ENCODE measurements around the gene DNAJC17.

The DNAJC17 gene

DNA sequence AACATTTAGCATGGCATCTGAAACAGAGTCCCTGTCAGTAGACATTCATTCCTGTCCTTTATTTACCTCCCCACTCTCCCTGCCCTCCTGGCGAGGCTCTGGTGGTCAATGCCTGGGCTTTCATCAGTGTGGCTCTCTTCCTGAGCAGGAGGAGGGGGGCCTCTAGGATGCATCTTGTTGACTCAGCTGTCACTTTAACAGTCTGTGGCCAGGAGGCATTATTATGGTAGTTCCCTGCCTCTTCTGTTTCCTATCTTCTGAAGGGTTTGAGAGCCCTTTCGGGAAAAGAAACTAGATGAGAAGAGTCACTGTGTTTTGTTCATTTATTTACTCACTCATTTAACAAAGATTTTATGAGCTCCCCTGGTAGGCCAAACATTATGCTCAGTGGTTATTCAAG, 23.6 kb upstream of the DNAJC17 start:
- no peaks in the 10 kb centered on the region for H3K9me3 ChIP-seq (ENCODE audit: control insufficient read depth, low read length)
- H3K27ac ChIP-seq (ENCODE audit: insufficient read depth, low read depth, low read length, poor library complexity, severe bottlenecking) = no peak overlapping the region
- no peaks in the 10 kb centered on the region for H3K36me3 ChIP-seq (ENCODE audit: control insufficient read depth, insufficient read depth, low read length)
- no peaks in the 10 kb centered on the region for H3K27me3 ChIP-seq (ENCODE audit: control insufficient read depth, insufficient read depth, low read length, poor library complexity, severe bottlenecking)
- H3K4me1 ChIP-seq (ENCODE audit: control insufficient read depth, insufficient read depth, low read length) = no peaks in the 10 kb centered on the region
- no peak overlapping the region for H3K4me3 ChIP-seq (ENCODE audit: insufficient read depth, low read depth, low read length)
- 30 to 66% methylated on average over 1 to 2 of the region's 2 CpGs for WGBS, 2 experiments

DNA sequence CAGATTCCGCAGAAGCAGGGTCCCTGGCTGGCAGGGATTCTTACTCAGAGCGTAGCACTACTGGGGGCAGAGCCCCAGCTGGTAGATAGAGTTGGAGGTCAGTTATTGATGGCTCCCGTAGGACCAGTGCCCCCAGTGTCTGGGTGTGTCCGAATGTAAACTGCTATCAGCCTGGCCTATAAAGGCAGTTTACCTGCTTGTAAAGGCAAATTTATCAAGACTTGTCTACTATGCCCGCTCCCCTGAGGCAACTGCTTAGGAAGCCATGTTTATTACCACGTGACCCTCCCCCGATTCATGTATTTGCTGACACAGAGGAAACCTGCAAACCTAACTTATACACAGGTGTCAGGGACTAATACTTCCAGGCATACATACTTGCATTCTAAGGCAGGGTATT, 21.8 kb upstream of the DNAJC17 start:
- no peak overlapping the region for H3K27ac ChIP-seq (ENCODE audit: insufficient read depth, low read depth, low read length, poor library complexity, severe bottlenecking)
- H3K4me3 ChIP-seq (ENCODE audit: insufficient read depth, low read depth, low read length) = no peak overlapping the region
- no peaks in the 10 kb centered on the region for H3K36me3 ChIP-seq (ENCODE audit: control insufficient read depth, insufficient read depth, low read length)
- no peaks in the 10 kb centered on the region for H3K9me3 ChIP-seq (ENCODE audit: control insufficient read depth, low read length)
- WGBS, 2 experiments = 89 to 92% methylated on average over 7 of the region's 7 CpGs
- no peaks in the 10 kb centered on the region for H3K27me3 ChIP-seq (ENCODE audit: control insufficient read depth, insufficient read depth, low read length, poor library complexity, severe bottlenecking)
- H3K4me1 ChIP-seq (ENCODE audit: control insufficient read depth, insufficient read depth, low read length) = no peaks in the 10 kb centered on the region

- H3K4me1 ChIP-seq (ENCODE audit: control insufficient read depth, insufficient read depth, low read length) = no peaks in the 10 kb centered on the region
- H3K36me3 ChIP-seq (ENCODE audit: control insufficient read depth, insufficient read depth, low read length) = no peaks in the 10 kb centered on the region
- H3K27ac ChIP-seq (ENCODE audit: insufficient read depth, low read depth, low read length, poor library complexity, severe bottlenecking) = no peak within 1 kb of the TSS
- H3K27me3 ChIP-seq (ENCODE audit: control insufficient read depth, insufficient read depth, low read length, poor library complexity, severe bottlenecking) = no peaks in the 10 kb centered on the region
- H3K9me3 ChIP-seq (ENCODE audit: control insufficient read depth, low read length) = no peaks in the 10 kb centered on the region
- 93 to 94% methylated on average over 6 of the region's 6 CpGs for WGBS, 2 experiments
- no peak within 1 kb of the TSS for H3K4me3 ChIP-seq (ENCODE audit: insufficient read depth, low read depth, low read length)
These were observed 21.3 kb upstream of the DNAJC17 start, which contains the start of gene PPP1R14D for GRCh38 chr15:40828447-40829036. Gene PPP1R14D (minus strand): TSS chr15:40828708. CDS start chr15:40828641, 67 bp downstream.

DNA sequence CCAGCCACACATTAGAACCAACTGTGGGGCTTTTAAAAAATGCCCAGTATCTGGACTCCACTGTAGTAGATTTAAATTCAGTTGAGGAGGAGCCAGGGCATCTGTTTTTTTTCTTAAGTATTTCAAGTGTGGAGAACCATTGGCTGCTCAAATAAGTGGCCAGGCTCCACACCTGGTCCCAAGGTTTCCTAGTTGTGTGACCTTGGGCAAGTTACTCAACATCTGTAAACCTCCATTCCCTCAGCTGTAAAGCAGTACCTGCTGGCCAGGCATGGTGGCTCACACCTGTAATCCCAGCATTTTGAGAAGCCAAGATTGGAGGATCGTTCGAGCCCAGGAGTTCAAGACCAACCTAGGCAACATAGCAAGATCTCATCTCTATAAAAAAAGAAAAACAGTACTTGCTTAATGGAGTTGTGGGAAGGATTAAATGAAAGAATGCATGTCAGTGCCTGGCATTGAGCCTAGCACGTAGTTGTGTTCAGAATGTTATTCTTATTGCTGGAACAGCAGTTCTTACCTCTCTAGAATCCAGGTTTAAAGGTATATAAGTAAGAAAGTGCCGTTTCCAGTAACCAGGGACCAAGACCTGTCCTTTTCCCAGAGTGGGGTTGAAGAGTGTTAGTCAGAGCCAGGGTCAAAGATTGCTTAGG, 19.3 kb upstream of the DNAJC17 start:
- Histone ChIP-seq H3K9me3 (ENCODE audit: control insufficient read depth, low read length) (no peaks in the 10 kb centered on the region), H3K27me3 (ENCODE audit: control insufficient read depth, insufficient read depth, low read length, poor library complexity, severe bottlenecking) (no peaks in the 10 kb centered on the region), H3K27ac (ENCODE audit: insufficient read depth, low read depth, low read length, poor library complexity, severe bottlenecking) (no peak overlapping the region), H3K4me3 (ENCODE audit: insufficient read depth, low read depth, low read length) (no peak overlapping the region), H3K4me1 (ENCODE audit: control insufficient read depth, insufficient read depth, low read length) (no peaks in the 10 kb centered on the region), H3K36me3 (ENCODE audit: control insufficient read depth, insufficient read depth, low read length) (no peaks in the 10 kb centered on the region)
- 85 to 95% methylated on average over 4 of the region's 4 CpGs for WGBS, 2 experiments

DNA sequence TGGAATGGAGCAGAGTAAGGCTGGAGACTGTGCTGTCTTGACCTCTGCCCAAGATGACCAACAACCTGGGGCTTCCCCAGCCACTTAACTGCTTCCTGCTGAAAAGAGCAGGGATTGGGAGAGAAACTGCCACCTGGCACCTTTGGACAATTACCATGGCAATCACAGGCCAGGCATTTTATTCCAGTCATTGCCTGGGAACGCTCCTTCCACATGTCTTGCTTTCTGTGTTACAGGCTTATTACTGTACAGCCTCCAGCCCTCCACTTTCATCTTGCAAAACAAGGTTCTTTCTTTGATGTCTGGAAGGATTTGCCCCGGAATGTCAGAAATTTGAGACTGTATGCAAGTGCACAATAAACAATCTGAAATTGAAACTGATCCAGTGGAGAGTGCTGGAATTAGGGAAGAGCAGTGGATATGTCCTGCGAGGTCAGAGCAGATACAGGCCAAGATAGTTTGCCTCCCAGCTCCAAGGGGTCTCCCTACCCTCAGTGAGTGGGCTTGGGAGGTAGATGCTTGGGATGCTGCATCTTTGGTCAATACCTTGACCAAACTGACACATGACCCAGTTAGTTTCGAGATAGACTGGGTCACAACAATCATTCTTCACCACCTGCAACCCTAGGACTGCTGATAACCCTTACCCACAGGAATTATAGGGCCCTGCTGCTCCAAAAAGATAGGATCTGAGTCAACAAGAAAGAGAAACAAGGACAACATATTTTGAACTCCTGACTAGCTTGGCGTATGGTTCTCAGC, 18.6 kb upstream of the DNAJC17 start:
- Histone ChIP-seq H3K27me3 (ENCODE audit: control insufficient read depth, insufficient read depth, low read length, poor library complexity, severe bottlenecking) (no peaks in the 10 kb centered on the region), H3K4me3 (ENCODE audit: insufficient read depth, low read depth, low read length) (no peak overlapping the region), H3K4me1 (ENCODE audit: control insufficient read depth, insufficient read depth, low read length) (no peaks in the 10 kb centered on the region), H3K27ac (ENCODE audit: insufficient read depth, low read depth, low read length, poor library complexity, severe bottlenecking) (no peak overlapping the region), H3K36me3 (ENCODE audit: control insufficient read depth, insufficient read depth, low read length) (no peaks in the 10 kb centered on the region), H3K9me3 (ENCODE audit: control insufficient read depth, low read length) (no peaks in the 10 kb centered on the region)
- 90% methylated on average over 5 of the region's 5 CpGs for WGBS, 2 experiments

DNA sequence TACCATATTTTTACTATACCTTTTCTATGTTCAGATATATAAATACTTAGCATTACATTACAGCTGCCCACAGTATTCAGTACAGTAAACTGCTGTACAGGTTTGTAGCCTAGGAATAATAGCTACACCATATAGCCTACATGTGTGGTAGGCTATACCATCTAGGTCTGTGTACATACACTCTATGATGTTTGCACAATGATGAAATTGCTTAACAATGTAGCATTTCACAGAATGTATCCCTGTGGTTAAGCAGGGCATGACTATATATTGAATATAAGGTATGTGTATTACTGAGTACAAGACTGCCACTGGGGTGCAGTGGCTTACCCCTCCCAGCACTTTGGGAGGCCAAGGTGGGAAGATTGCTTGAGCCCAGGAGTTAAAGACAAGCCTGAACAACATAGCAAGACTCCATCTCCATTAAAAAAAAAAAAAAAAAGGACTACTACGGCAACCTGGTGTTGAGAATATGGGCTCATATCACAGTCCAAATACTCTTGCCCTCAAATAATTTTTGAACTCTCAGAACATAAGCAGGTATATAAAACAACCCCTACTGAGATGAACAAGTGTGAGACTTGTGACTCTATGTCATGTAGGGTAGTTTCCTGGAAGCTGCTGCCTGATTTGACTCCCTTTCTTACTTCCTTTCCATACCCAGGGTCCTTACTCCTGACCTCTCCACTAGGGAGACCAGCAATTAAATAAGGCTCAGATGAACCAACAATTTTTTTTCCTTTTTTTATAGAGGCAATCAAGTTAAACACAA, 16.5 kb upstream of the DNAJC17 start:
- Histone ChIP-seq H3K9me3 (ENCODE audit: control insufficient read depth, low read length) (no peaks in the 10 kb centered on the region), H3K4me1 (ENCODE audit: control insufficient read depth, insufficient read depth, low read length) (no peaks in the 10 kb centered on the region), H3K27ac (ENCODE audit: insufficient read depth, low read depth, low read length, poor library complexity, severe bottlenecking) (no peak overlapping the region), H3K36me3 (ENCODE audit: control insufficient read depth, insufficient read depth, low read length) (no peaks in the 10 kb centered on the region), H3K27me3 (ENCODE audit: control insufficient read depth, insufficient read depth, low read length, poor library complexity, severe bottlenecking) (no peaks in the 10 kb centered on the region), H3K4me3 (ENCODE audit: insufficient read depth, low read depth, low read length) (no peak overlapping the region)
- no CpG with 5 or more reads among the region's 1 CpG for WGBS, 2 experiments

GRCh38 chr15:40821195-40821594, 13.9 kb upstream of the DNAJC17 start:
- Histone ChIP-seq H3K9me3 (ENCODE audit: control insufficient read depth, low read length) (no peaks in the 10 kb centered on the region), H3K27ac (ENCODE audit: insufficient read depth, low read depth, low read length, poor library complexity, severe bottlenecking) (no peak overlapping the region), H3K27me3 (ENCODE audit: control insufficient read depth, insufficient read depth, low read length, poor library complexity, severe bottlenecking) (no peaks in the 10 kb centered on the region), H3K4me1 (ENCODE audit: control insufficient read depth, insufficient read depth, low read length) (no peaks in the 10 kb centered on the region), H3K36me3 (ENCODE audit: control insufficient read depth, insufficient read depth, low read length) (no peaks in the 10 kb centered on the region), H3K4me3 (ENCODE audit: insufficient read depth, low read depth, low read length) (no peak overlapping the region)
- 93% methylated on average over 2 of the region's 2 CpGs for WGBS, 2 experiments

GRCh38 chr15:40819048-40819447, 11.8 kb upstream of the DNAJC17 start:
- 89 to 92% methylated on average over 7 of the region's 7 CpGs for WGBS, 2 experiments

DNA sequence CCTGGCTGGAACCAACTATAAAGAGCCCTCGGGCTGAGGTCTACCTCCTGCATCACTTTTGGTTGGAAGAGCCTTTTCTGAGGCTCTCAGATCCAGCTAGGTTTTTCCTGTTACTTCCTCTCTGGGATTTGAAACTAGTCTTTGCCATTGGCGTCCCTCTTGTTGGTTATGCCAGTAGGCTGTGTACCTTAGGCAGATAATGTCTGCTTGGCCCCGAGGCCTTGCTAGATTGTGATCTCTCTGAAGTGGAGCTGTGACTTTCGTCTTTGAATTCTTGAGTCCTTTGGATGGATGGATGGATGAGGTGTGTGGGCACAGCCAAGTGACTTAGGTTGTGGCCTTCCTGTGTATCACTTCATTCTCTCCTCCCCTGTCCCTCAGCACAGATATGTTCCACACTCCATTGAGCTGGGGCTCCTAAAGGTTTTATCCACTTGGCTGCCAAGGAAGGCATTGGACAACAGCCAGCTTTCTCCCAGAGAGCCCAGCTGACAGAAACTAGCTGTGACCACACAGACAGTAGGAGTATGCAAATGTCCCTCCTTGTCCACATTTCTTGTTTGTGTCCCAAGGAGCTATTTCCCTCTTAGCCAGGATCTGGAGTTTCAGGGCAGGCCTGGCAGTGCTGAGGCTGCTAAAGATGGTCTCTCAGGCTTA, 7.9 kb upstream of the DNAJC17 start:
- no peaks in the 10 kb centered on the region for H3K4me1 ChIP-seq (ENCODE audit: control insufficient read depth, insufficient read depth, low read length)
- no peaks in the 10 kb centered on the region for H3K9me3 ChIP-seq (ENCODE audit: control insufficient read depth, low read length)
- no peak overlapping the region for H3K4me3 ChIP-seq (ENCODE audit: insufficient read depth, low read depth, low read length)
- no peak overlapping the region for H3K27ac ChIP-seq (ENCODE audit: insufficient read depth, low read depth, low read length, poor library complexity, severe bottlenecking)
- 94 to 95% methylated on average over 4 of the region's 4 CpGs for WGBS, 2 experiments
- no peaks in the 10 kb centered on the region for H3K27me3 ChIP-seq (ENCODE audit: control insufficient read depth, insufficient read depth, low read length, poor library complexity, severe bottlenecking)
- no peaks in the 10 kb centered on the region for H3K36me3 ChIP-seq (ENCODE audit: control insufficient read depth, insufficient read depth, low read length)

More at GRCh38 chr15:40819048-40819447, 11.8 kb upstream of the DNAJC17 start:
- Histone ChIP-seq H3K27me3 (ENCODE audit: control insufficient read depth, insufficient read depth, low read length, poor library complexity, severe bottlenecking) (no peaks in the 10 kb centered on the region), H3K36me3 (ENCODE audit: control insufficient read depth, insufficient read depth, low read length) (no peaks in the 10 kb centered on the region), H3K27ac (ENCODE audit: insufficient read depth, low read depth, low read length, poor library complexity, severe bottlenecking) (no peak overlapping the region), H3K4me1 (ENCODE audit: control insufficient read depth, insufficient read depth, low read length) (no peaks in the 10 kb centered on the region), H3K9me3 (ENCODE audit: control insufficient read depth, low read length) (no peaks in the 10 kb centered on the region), H3K4me3 (ENCODE audit: insufficient read depth, low read depth, low read length) (no peak overlapping the region)

Data from ectodermal cell (in vitro differentiated cells).